Transverse colon (tissue), 3 donors: ENCODE measurements around the gene SHQ1.

Experiments used
- POLR2A ChIP-seq: fragments of 450-650 bp; IDR thresholded peaks from one replicate; pipeline ENCODE4 v1.6.1; 2016; ENCODE audit warnings: antibody characterized with exemption, mild to moderate bottlenecking, moderate library complexity
- TF ChIP-seq, protein P1 (sequence below), 5 experiments: fragments of 200-600 bp in 3 of 5; fragments of 450-650 bp in 2 of 5; sonication (generic) in 3 of 5; IDR thresholded peaks; 1 replicate in 2 of 5; 2 replicates in 3 of 5; pipeline ENCODE4 v1.5.1; 2016 to 2017; ENCODE audit warnings: antibody characterized with exemption in 5 of 5, inconsistent platforms in 3 of 5, mild to moderate bottlenecking in 2 of 5, moderate library complexity in 1 of 5

DNA sequence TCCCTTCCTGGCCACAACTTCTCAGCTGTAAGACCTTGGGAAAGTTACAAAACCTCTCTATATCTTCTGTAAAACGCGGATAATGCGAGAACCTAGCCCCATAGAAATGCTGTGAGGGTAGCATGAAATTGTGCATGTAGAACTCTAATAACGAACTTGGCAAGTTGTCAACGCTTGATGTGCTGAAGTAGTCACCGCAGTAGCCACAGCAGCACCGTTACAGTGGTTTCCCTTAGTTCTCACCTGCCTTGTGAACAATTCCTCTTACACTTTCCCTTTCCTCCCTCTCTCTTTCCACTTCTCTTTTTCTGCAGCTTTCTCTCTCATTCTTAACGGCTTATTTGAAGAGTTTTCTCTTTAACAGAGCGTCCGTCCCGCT, 447 bp upstream of the SHQ1 start:
- no peak for TF ChIP-seq POLR2A
- TF ChIP-seq, protein P1, sequence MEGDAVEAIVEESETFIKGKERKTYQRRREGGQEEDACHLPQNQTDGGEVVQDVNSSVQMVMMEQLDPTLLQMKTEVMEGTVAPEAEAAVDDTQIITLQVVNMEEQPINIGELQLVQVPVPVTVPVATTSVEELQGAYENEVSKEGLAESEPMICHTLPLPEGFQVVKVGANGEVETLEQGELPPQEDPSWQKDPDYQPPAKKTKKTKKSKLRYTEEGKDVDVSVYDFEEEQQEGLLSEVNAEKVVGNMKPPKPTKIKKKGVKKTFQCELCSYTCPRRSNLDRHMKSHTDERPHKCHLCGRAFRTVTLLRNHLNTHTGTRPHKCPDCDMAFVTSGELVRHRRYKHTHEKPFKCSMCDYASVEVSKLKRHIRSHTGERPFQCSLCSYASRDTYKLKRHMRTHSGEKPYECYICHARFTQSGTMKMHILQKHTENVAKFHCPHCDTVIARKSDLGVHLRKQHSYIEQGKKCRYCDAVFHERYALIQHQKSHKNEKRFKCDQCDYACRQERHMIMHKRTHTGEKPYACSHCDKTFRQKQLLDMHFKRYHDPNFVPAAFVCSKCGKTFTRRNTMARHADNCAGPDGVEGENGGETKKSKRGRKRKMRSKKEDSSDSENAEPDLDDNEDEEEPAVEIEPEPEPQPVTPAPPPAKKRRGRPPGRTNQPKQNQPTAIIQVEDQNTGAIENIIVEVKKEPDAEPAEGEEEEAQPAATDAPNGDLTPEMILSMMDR (IDR thresholded peaks at IDR 0.05), result no peak
